ENCODE measurements around the gene BHLHA9.
A peak's percentile ranks its signal among the peaks of the same experiment; 100 is the strongest.
"Not testable (repeated sequence)": the region's sequence is repeated elsewhere in the genome, so short reads cannot be mapped to it uniquely, and the experiment has no call there.

BHLHA9 gene

GRCh38 chr17:1270210-1271029 is at the start of gene BHLHA9:
Gene BHLHA9, plus strand, starts transcription at chr17:1270444. Its CDS starts 120 bp downstream, at chr17:1270564.
- no peak for DNase-seq (ENCODE audit: low read depth in 2 of 2)

GRCh38 chr17:1221209-1221608 is 49.0 kb upstream of the BHLHA9 start:
- DNase-seq (ENCODE audit: low read depth in 2 of 2) = no peak

- no peak for DNase-seq (ENCODE audit: low read depth in 2 of 2)
Measured at GRCh38 chr17:1222321-1222720, 47.9 kb upstream of the BHLHA9 start.

- DNase-seq (ENCODE audit: low read depth in 2 of 2) = no peak
Measured at GRCh38 chr17:1223662-1224061, 46.6 kb upstream of the BHLHA9 start.

- no peak for DNase-seq (ENCODE audit: low read depth in 2 of 2)
Measured at GRCh38 chr17:1224330-1224729, 45.9 kb upstream of the BHLHA9 start.

- DNase-seq (ENCODE audit: low read depth in 2 of 2) = no peak
Measured at GRCh38 chr17:1226308-1226707, 43.9 kb upstream of the BHLHA9 start.

GRCh38 chr17:1227365-1227764 is 42.9 kb upstream of the BHLHA9 start:
- no peak for DNase-seq (ENCODE audit: low read depth in 2 of 2)

GRCh38 chr17:1227917-1228780 is 42.1 kb upstream of the BHLHA9 start:
- no peak for DNase-seq (ENCODE audit: low read depth in 2 of 2)

- DNase-seq (ENCODE audit: low read depth in 2 of 2) = no peak
Measured at GRCh38 chr17:1228781-1229348, 41.4 kb upstream of the BHLHA9 start.

GRCh38 chr17:1229349-1229899 is 40.8 kb upstream of the BHLHA9 start:
- peak in 1 of 2 donors; percentile 12 for DNase-seq (ENCODE audit: low read depth in 2 of 2)

- no peak for DNase-seq (ENCODE audit: low read depth in 2 of 2)
Measured at GRCh38 chr17:1229900-1230501, 40.2 kb upstream of the BHLHA9 start.

GRCh38 chr17:1231456-1231855 is 38.8 kb upstream of the BHLHA9 start:
- DNase-seq (ENCODE audit: low read depth in 2 of 2) = no peak

GRCh38 chr17:1232331-1232730 is 37.9 kb upstream of the BHLHA9 start:
- no peak for DNase-seq (ENCODE audit: low read depth in 2 of 2)

- no peak for DNase-seq (ENCODE audit: low read depth in 2 of 2)
Measured at GRCh38 chr17:1232786-1233185, 37.5 kb upstream of the BHLHA9 start.

- DNase-seq (ENCODE audit: low read depth in 2 of 2) = no peak
Measured at GRCh38 chr17:1234455-1234854, 35.8 kb upstream of the BHLHA9 start.

GRCh38 chr17:1237471-1237870 is 32.8 kb upstream of the BHLHA9 start:
- no peak for DNase-seq (ENCODE audit: low read depth in 2 of 2)

- no peak for DNase-seq (ENCODE audit: low read depth in 2 of 2)
Measured at GRCh38 chr17:1239210-1239609, 31.0 kb upstream of the BHLHA9 start.

- not testable (repeated sequence) for DNase-seq (ENCODE audit: low read depth in 2 of 2)
Measured at GRCh38 chr17:1240426-1240825, 29.8 kb upstream of the BHLHA9 start.

GRCh38 chr17:1241929-1242328 is 28.3 kb upstream of the BHLHA9 start:
- no peak for DNase-seq (ENCODE audit: low read depth in 2 of 2)

- no peak for DNase-seq (ENCODE audit: low read depth in 2 of 2)
Measured at GRCh38 chr17:1244606-1245012, 25.6 kb upstream of the BHLHA9 start.

GRCh38 chr17:1251866-1252608 is 18.2 kb upstream of the BHLHA9 start:
- DNase-seq (ENCODE audit: low read depth in 2 of 2) = no peak
